Duodenal mucosa (tissue), 2 donors: Measurements from ENCODE around the gene SNX33.
"Not testable (repeated sequence)": the region's sequence is repeated elsewhere in the genome, so short reads cannot be mapped to it uniquely, and the experiment has no call there.

Experiments used
- H3K27ac ChIP-seq: one replicate; pipeline ENCODE4 v1.7.0; 2013; ENCODE audit warnings: low read depth, low read length
- H3K27me3 ChIP-seq, 2 donors: one replicate each; pipeline ENCODE4 v1.7.0; 2013; ENCODE audit warnings: low read length in 2 of 2, control low read depth in 1 of 2; ENCODE audit not compliant: insufficient read depth in 2 of 2, control insufficient read depth in 1 of 2
- H3K36me3 ChIP-seq, 2 donors: one replicate each; pipeline ENCODE4 v1.7.0; 2013; ENCODE audit warnings: low read length in 2 of 2, control low read depth in 1 of 2; ENCODE audit not compliant: insufficient read depth in 2 of 2, control insufficient read depth in 1 of 2
- H3K4me1 ChIP-seq, 2 donors: one replicate each; pipeline ENCODE4 v1.7.0; 2013; ENCODE audit warnings: low read length in 2 of 2, control low read depth in 1 of 2; ENCODE audit not compliant: insufficient read depth in 2 of 2, control insufficient read depth in 1 of 2
- H3K4me3 ChIP-seq, 2 donors: one replicate each; pipeline ENCODE4 v1.7.0; 2013; ENCODE audit warnings: low read length in 2 of 2, low read depth in 1 of 2
- H3K9ac ChIP-seq, 2 donors: one replicate each; pipeline ENCODE4 v1.7.0; 2013; ENCODE audit warnings: low read length in 2 of 2, low read depth in 1 of 2
- H3K9me3 ChIP-seq, 2 donors: one replicate each; pipeline ENCODE4 v1.7.0; 2013; ENCODE audit warnings: low read length in 2 of 2, control low read depth in 1 of 2; ENCODE audit not compliant: control insufficient read depth in 1 of 2

The SNX33 gene

DNA sequence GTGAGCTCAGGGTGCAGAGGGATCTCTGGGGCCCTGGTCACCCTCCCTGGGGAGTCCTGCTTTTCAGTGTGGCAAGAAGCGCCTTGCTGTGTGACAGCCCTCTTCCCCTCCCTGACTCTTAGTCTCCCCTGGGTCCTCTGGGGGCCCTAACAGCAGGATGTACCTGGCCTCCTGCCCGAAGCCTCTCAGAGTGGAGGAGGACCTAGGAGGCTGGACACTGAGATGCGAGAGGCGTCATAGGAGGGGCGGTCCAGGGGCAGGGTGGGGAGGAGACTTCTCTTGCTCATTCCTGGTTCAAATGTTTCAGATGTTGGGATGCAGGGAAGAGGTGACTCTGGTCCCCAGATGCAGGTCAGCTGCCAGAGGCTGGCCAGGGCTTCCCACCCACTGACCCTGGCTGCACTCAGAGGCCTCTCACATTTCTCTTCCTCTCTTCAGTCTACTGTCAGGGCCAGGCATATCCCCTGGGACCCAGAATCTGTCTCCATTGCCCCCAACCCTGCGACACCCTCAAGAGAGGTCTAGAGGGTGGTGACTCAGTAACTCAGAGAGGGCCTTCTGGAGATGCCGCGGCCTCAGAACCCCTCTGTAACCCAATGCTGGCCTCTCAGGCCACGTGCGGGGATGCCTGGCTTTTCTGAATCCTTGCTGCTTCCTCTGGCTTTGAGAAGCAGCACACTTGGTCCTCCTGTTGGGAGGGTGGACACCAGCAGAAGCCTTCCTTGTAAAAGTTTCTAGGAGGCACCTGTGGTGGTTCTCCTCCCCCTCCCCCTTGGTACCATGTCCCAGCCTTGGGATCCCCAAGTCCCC, 25.9 kb downstream of the SNX33 start:
- peak overlapping the region in 1 of 2 donors; percentile 18 for H3K9ac ChIP-seq
- H3K27me3 ChIP-seq, result no peaks in the 10 kb centered on the region
- no peak overlapping the region for H3K27ac ChIP-seq
- H3K36me3 ChIP-seq, result no peaks in the 10 kb centered on the region
- peaks cover 7 to 18% of the 10 kb centered on the region in 2 donors for H3K4me1 ChIP-seq
- H3K9me3 ChIP-seq, result no peaks in the 10 kb centered on the region
- no peak overlapping the region for H3K4me3 ChIP-seq

DNA sequence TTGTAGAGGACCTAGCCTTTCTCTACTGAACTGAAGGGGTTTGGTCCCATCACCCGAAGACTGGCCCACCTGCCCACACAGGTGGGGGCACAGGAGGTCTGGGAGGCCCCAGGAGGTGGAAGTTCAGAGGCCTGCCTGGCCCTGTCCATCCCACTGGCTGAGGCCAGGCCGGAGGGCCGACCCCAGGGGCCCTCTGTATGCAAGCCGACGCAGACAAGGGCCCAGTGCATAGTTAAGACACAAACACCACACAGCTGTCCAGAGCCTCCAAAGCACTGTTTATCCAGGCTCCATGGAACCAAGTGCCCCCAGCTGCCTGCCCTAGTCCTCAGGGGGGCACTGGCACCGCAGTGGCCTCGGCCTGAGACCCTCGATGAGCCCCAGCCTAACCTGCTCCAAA, 26.7 kb downstream of the SNX33 start:
- no peaks in the 10 kb centered on the region for H3K9me3 ChIP-seq
- H3K4me3 ChIP-seq, result no peak overlapping the region
- no peak overlapping the region for H3K9ac ChIP-seq
- H3K4me1 ChIP-seq, result peaks cover 7 to 18% of the 10 kb centered on the region in 2 donors
- H3K36me3 ChIP-seq, result no peaks in the 10 kb centered on the region
- H3K27me3 ChIP-seq, result no peaks in the 10 kb centered on the region
- H3K27ac ChIP-seq, result no peak overlapping the region

DNA sequence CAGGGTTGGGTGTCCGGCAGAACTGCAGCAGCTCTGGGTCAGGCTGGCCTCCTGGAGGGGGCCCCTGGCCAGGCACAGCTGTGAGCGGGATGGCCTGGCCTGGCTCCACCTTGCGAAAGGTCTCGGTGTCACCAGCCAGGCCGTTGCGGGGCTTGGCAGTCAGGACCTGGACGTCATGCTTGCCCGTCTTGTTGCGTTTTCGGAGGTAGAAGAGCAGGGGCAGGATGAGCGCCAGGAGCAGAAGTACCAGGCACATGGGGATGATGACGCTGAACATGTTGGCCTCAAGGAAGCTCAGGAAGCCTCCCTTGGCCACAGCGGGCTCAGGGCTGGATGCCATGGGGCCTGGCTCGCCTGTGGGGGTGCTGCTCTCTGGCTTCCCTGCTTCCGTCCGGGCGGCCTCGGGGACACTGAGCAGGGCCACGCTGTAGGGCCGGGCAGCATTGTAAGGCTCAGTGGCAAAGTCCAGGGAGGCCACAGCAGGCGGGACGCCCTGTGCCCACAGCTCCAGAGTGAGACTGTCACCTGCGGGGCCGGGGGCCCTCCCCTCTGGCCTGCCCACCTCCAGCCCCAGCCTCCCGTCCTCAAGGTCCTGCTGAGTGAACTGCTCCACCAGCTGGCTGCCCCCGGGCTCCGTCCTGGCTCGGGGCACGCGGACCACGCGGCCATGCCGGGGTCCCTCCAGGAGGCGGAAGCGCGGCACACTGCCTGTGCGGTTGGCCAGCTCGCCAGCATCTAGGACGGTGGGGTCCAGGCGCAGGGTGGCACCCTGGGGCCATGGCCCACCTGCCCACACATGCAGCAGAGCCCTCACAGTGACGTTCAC, 28.1 kb downstream of the SNX33 start:
- Histone ChIP-seq H3K4me3 (no peak overlapping the region), H3K27me3 (no peaks in the 10 kb centered on the region), H3K27ac (no peak overlapping the region), H3K9me3 (no peaks in the 10 kb centered on the region), H3K9ac (no peak overlapping the region), H3K4me1 (peaks cover 7 to 18% of the 10 kb centered on the region in 2 donors), H3K36me3 (no peaks in the 10 kb centered on the region)

DNA sequence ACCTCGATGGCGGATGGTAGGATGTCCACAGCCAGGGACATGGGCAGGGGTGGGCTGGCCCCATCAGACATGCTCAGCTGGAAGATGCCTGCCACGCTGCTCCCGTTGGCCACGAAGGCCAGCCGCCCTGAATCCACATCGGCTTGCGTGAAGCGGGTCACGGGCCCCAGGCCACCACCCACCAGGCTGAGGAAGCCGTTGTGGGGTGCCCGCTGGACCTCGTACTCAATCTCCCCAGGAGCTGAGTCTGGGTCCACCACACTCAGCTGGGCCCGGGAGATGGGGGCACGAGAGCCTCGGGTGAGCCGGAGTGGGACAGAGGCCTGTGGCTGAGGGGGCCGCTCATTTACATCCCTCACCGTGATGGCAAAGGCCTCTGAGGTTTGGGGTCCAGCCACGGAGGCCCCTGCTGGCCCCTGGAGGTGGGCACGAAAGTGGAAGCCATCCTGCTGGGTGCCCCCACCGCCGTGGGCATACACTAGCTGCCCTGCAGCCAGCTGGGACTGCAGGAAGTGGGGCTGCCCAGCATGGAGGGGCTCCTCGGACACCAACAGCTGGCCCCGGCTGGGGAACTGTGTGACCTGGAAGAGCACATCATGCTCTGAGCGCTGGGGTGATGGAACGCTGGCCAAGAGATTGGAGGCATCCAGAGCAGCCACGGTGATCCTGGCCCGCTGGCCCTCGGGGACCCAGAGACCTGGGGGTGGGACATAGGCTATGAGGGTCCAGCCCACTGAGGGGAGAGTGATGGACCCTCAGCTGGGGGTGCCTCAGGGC, 29.2 kb downstream of the SNX33 start:
- Histone ChIP-seq H3K27ac (no peak overlapping the region), H3K36me3 (no peaks in the 10 kb centered on the region), H3K9ac (no peak overlapping the region), H3K4me1 (peaks cover 7 to 18% of the 10 kb centered on the region in 2 donors), H3K27me3 (no peaks in the 10 kb centered on the region), H3K4me3 (no peak overlapping the region), H3K9me3 (no peaks in the 10 kb centered on the region)

DNA sequence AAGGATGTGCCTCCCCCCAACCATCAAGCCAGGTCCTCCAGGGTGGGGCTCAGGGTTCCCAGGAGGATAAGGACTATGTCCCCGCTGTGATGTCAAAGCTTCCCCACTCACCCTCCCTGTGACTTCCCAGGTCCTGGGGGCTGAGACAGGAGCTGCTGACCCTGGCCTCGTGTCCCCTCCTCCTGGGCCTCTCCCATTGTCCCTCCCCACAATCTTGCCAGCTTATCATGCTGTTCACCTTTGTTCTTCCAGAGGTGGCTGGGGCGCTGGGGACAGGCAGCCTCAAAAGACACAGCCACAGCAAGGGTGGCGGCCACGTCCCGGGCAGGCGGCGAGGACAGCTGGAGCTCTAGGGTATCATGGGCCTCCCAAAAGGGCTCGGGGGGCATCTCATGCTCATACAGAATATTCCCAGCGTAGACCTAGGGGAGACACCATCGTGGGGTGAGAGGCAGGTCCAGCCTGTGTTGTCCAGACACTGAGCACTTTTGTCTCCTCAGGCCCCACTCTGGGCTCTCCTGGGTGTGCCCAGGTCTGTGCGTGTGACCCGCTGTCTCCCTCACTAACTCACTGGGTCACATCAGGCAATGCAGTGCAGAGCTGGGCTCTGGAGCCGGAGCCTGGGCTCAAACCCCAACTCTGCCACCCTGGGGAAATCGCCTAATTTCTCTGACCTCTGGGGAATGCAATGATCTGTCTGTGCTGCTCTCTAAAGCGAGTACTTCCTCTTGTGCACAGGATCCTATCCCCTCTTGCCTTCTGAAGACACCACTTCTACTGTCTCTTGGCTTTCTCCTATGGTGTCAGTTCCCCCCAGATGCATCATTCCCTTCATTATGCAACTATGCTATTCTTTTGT, 30.0 kb downstream of the SNX33 start:
- Histone ChIP-seq H3K27ac (no peak overlapping the region), H3K4me1 (peaks cover 5 to 16% of the 10 kb centered on the region in 2 donors), H3K4me3 (no peak overlapping the region), H3K27me3 (no peaks in the 10 kb centered on the region), H3K9me3 (no peaks in the 10 kb centered on the region), H3K9ac (no peak overlapping the region), H3K36me3 (no peaks in the 10 kb centered on the region)

DNA sequence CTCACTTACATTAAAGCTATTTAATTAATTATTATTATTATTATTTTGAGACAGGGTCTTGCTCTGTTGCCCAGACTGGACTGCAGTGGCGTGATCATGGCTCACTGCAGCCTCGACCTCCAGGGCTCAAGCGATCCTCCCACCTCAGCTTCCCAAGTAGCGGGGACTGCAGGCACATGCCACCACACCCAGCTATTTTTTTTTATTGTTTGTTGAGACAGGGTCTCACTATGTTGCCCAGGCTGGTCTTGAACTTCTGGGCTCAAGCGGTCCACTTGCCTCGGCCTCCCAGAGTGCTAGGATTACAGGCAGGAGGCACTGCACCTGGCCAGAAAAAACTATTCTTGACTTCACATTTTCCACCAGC, 30.6 kb downstream of the SNX33 start:
- not testable (repeated sequence) for H3K27ac ChIP-seq, H3K9ac ChIP-seq, H3K36me3 ChIP-seq, H3K9me3 ChIP-seq, H3K4me1 ChIP-seq, H3K27me3 ChIP-seq, H3K4me3 ChIP-seq

DNA sequence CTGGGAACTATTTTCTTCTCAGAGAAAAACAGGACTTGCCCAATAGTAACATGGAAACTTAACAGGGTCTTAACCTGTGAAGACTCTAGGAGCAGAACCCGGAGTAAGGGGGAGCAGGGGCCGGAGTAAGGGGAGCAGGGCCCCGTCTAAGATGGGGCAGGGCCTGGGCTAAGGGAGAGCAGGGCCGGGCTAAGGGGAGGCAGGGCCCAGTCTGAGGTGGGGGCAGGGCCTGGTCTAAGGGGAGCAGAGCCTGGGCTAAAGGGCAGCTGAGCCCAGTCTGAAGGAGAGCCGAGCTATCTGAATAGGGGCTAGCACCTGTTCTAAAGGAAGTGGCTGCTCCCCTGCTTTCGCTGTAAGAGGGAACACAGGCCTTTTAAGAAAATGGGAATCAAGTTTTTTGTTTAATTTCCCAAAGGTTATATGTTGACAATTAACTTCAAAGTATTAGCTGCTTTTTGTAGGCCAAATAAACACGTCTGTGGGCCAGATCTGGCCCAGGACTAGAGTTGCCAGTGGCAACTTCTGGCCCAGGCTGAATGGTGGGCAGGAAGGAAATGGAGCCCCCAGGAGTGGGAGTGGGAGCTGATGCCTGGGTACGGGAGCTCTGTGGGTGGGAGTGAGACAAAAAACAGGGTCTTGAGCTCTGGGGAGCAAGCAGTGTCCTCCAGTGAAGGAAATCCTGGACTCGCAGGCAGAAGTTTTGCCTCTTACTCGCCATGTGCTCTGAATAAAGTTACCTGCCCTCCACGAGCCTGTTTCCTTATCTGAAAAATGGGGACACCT, 32.5 kb downstream of the SNX33 start:
- Histone ChIP-seq H3K9me3 (no peaks in the 10 kb centered on the region), H3K27ac (no peak overlapping the region), H3K4me1 (peaks cover 0 to 10% of the 10 kb centered on the region in 2 donors), H3K9ac (no peak overlapping the region), H3K27me3 (no peaks in the 10 kb centered on the region), H3K4me3 (no peak overlapping the region), H3K36me3 (no peaks in the 10 kb centered on the region)

DNA sequence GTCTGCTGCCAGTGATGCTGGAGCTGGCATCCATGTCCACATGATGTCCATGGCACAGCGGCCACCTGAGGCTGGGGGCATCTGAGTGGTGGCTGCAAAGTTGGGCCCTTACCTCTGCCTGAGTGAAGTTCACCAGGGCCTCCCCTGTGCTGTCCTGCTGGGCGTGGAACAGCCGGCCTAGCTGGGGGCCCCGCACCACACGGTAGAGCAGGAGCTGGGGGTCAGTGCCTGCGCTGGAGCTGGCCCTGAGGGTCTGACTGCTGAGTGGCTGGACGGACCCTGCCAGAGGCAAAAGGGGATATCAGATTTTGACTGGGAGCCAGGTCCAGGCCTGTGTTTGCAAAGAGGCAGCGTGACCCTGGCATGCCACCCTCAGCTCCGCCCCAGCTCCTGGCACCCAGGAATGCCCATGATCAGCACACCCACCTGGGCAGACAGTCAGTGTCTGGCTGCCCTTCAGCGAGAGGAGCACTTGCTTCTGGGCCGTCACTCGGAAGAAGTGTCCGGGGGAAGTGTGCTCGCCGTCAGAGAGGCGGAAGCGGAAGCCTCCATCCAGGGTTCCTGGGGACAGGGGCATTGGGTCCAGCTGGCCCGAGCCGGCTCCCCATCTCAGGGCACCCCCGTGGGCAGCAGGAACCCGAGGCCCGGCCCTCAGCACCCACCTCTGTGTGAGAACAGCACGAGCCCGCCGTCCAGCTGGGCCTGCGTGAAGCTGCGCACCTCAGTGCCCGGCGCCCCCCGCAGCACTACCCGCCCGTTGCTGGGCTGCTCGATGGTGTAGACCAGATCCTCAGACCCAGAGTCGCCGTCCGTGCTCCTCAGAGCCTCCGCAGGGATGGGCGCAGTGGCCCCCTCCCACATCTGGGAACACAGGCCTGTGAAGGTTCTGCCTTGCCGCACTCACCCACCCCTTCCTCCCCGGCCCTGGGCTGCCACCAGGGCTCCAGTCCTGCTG, 34.7 kb downstream of the SNX33 start:
- peaks cover 0 to 6% of the 10 kb centered on the region in 2 donors for H3K4me1 ChIP-seq
- no peak overlapping the region for H3K27ac ChIP-seq
- no peaks in the 10 kb centered on the region for H3K27me3 ChIP-seq
- H3K9ac ChIP-seq, result no peak overlapping the region
- H3K4me3 ChIP-seq, result no peak overlapping the region
- no peaks in the 10 kb centered on the region for H3K9me3 ChIP-seq
- H3K36me3 ChIP-seq, result no peaks in the 10 kb centered on the region
